SJSA1 (cell line): Measurements from ENCODE around the gene KCTD8. TPM values are rescaled to one million over a fixed set of nuclear protein-coding genes. Genes with fewer than 3 reads are reported as not detected.

Experiments
- total RNA-seq: library from RNA; depleted of rRNA; stranded (reverse); fragments of >200 nt; shearing (Covaris generic); gene quantifications from 2 replicates; pipeline ENCODE4 v1.2.3, GENCODE V29; 2014; rRNA removed

The KCTD8 gene
- total RNA-seq, 1 experiment from 2014 or later: not detected

Other genes starting within 250 kb of the KCTD8 start
- not detected in 2 replicates for gene YIPF7, start 202.8 kb upstream of the KCTD8 start, total RNA-seq
- gene GUF1, start 229.6 kb upstream of the KCTD8 start, total RNA-seq: 13.1 and 13.4 TPM in 2 replicates